Endothelial cell of umbilical vein (primary cell): Measurements from ENCODE around the gene FGFBP2. TPM values are rescaled to one million over a fixed set of nuclear protein-coding genes. Genes with fewer than 3 reads are reported as not detected.

Experiments
- BruUV-seq: library from RNA; stranded (reverse); fragments of 400-500 nt; replicated peaks from 2 replicates; lab custom pipeline; 2021; lab: Mats Ljungman, UMichigan
- CTCF ChIA-PET: fragments of 300-600, 350-600 bp; sonication (Branson Sonifier 250); formaldehyde crosslinking; loops from one replicate; lab custom pipeline; 2021; ENCODE audit warnings: antibody characterized with exemption, inconsistent platforms; lab: Charles Lee
- POLR2A ChIA-PET: fragments of 300-600, 350-600 bp; sonication (Branson Sonifier 250); formaldehyde crosslinking; loops from one replicate; lab custom pipeline; 2021; ENCODE audit warnings: antibody characterized with exemption, inconsistent platforms; lab: Charles Lee
- DNase-seq: peaks from one replicate; pipeline ENCODE4 v3.0.0-alpha.2; 2011; ENCODE audit warnings: low read depth, low spot score
- FAIRE-seq: peaks from 2 replicates; lab custom pipeline; 2011; peaks lifted over from hg19 to GRCh38; lab: Jason Lieb, UNC
- H2AFZ ChIP-seq: 2 replicates; pipeline ENCODE4 v1.6.0; 2012; ENCODE audit warnings: low read depth, low read length, control low read depth, inconsistent platforms
- H3K27ac ChIP-seq: 2 replicates; pipeline ENCODE4 v1.5.1; 2011; ENCODE audit warnings: low read depth, mild to moderate bottlenecking, control low read depth, low read length, moderate library complexity; ENCODE audit not compliant: insufficient read depth
- H3K27me3 ChIP-seq, 2 experiments: 2 replicates each; pipeline versions ENCODE4 v1.6.0 to v1.6.1; 2011; ENCODE audit warnings: low read length in 2 of 2, mixed read lengths in 1 of 2; ENCODE audit not compliant: control insufficient read depth in 2 of 2, insufficient read depth in 2 of 2
- H3K36me3 ChIP-seq, 2 experiments: 2 replicates in 1 of 2; 3 replicates in 1 of 2; pipeline ENCODE4 v1.5.1; 2011; ENCODE audit warnings: low read length in 2 of 2, mild to moderate bottlenecking in 1 of 2, moderate library complexity in 1 of 2; ENCODE audit not compliant: control insufficient read depth in 2 of 2, insufficient read depth in 2 of 2; ENCODE audit errors: extremely low read depth in 1 of 2
- H3K4me1 ChIP-seq: 3 replicates; pipeline ENCODE4 v1.5.1; 2011; ENCODE audit warnings: mild to moderate bottlenecking, low read length; ENCODE audit not compliant: control insufficient read depth, insufficient read depth; ENCODE audit errors: extremely low read depth
- H3K4me2 ChIP-seq: 2 replicates; pipeline ENCODE4 v1.6.1; 2011; ENCODE audit warnings: low read length, control low read depth, mixed read lengths; ENCODE audit not compliant: insufficient read depth
- H3K4me3 ChIP-seq, 3 experiments: fragments of 200-600 bp in 1 of 3; sonication (generic), shearing (Covaris generic) in 1 of 3; replicated peaks in 1 of 3; 2 replicates each; pipeline ENCODE4 v1.5.1; 2011 to 2016; ENCODE audit warnings: control low read depth in 3 of 3, low read length in 3 of 3, mild to moderate bottlenecking in 2 of 3, inconsistent platforms in 1 of 3, low read depth in 1 of 3, moderate library complexity in 1 of 3; ENCODE audit not compliant: insufficient read depth in 1 of 3
- H3K79me2 ChIP-seq: 2 replicates; pipeline ENCODE4 v1.6.0; 2012; ENCODE audit warnings: low read length, inconsistent platforms; ENCODE audit not compliant: control insufficient read depth, insufficient read depth
- H3K9ac ChIP-seq: replicated peaks from 2 replicates; pipeline ENCODE3; 2011; ENCODE audit warnings: low read length, control low read depth; ENCODE audit not compliant: insufficient read depth; ENCODE audit errors: extremely low read depth
- H3K9me1 ChIP-seq: replicated peaks from 3 replicates; pipeline ENCODE4 v1.6.0; 2011; ENCODE audit warnings: mild to moderate bottlenecking, low read length; ENCODE audit not compliant: control insufficient read depth, insufficient read depth; ENCODE audit errors: extremely low read depth
- H3K9me3 ChIP-seq: replicated peaks from 2 replicates; pipeline ENCODE4 v1.5.1; 2012; ENCODE audit warnings: low read length, inconsistent platforms; ENCODE audit not compliant: control insufficient read depth, insufficient read depth
- H4K20me1 ChIP-seq: replicated peaks from 2 replicates; pipeline ENCODE3; 2011; ENCODE audit warnings: mild to moderate bottlenecking, low read length; ENCODE audit not compliant: control insufficient read depth, insufficient read depth; ENCODE audit errors: extremely low read depth
- CTCF ChIP-seq, 2 donors: IDR thresholded peaks; 1 replicate in 1 of 2; 2 replicates in 1 of 2; pipeline ENCODE4 v1.5.1; 2011; ENCODE audit warnings: low read length in 2 of 2, mild to moderate bottlenecking in 2 of 2, moderate library complexity in 2 of 2, control low read depth in 1 of 2, inconsistent platforms in 1 of 2, low read depth in 1 of 2; ENCODE audit not compliant: insufficient read depth in 1 of 2; ENCODE audit errors: extremely low read depth in 1 of 2
- EZH2 ChIP-seq: IDR thresholded peaks from 2 replicates; pipeline ENCODE4 v1.6.1; 2012; ENCODE audit warnings: borderline replicate concordance, low read depth, mild to moderate bottlenecking, moderate library complexity, low read length, inconsistent platforms; ENCODE audit not compliant: severe bottlenecking
- FOS ChIP-seq: IDR thresholded peaks from 2 replicates; pipeline ENCODE4 v1.6.1; 2011; ENCODE audit warnings: mild to moderate bottlenecking, low read length, moderate library complexity, borderline replicate concordance; ENCODE audit not compliant: insufficient read depth
- GATA2 ChIP-seq: IDR thresholded peaks from 2 replicates; pipeline ENCODE4 v1.7.0; 2011; ENCODE audit warnings: low read depth, mild to moderate bottlenecking, moderate library complexity, mixed read lengths, low read length; ENCODE audit not compliant: insufficient read length, insufficient read depth
- JUN ChIP-seq: IDR thresholded peaks from 2 replicates; pipeline ENCODE4 v1.6.1; 2011; ENCODE audit warnings: borderline replicate concordance, low read depth; ENCODE audit not compliant: insufficient read length, insufficient read depth
- MAX ChIP-seq: IDR thresholded peaks from 2 replicates; pipeline ENCODE4 v1.6.1; 2011; ENCODE audit not compliant: insufficient read depth, insufficient read length
- MYC ChIP-seq: IDR thresholded peaks from one replicate; pipeline ENCODE4 v1.6.1; 2011; ENCODE audit warnings: mild to moderate bottlenecking, low read depth, low read length
- POLR2A ChIP-seq: IDR thresholded peaks from 2 replicates; pipeline ENCODE4 v1.6.1; 2012; ENCODE audit warnings: low read depth, mild to moderate bottlenecking, control low read depth, low read length
- POLR2AphosphoS5 ChIP-seq: IDR thresholded peaks from 2 replicates; pipeline ENCODE4 v1.6.1; 2012; ENCODE audit warnings: low read depth, mild to moderate bottlenecking, control low read depth, low read length, moderate library complexity; ENCODE audit not compliant: insufficient read depth
- dilution Hi-C: fragments of 300-500 bp; cut with MboI; formaldehyde crosslinking; loops from one replicate; pipeline ENCODE4 v1.15.0; 2019; ENCODE audit warnings: low sequenced_read_pairs; ENCODE audit not compliant: extremely low pct_ligation_motif_present
- intact Hi-C: fragments of 100-400 bp; cut with micrococcal nuclease; formaldehyde crosslinking; loops from one replicate; pipeline ENCODE4 v1.10.0; 2022
- polyA plus RNA-seq, 4 experiments: library from polyadenylated mRNA; depleted of rRNA in 3 of 4; stranded (reverse) in 3 of 4; unstranded in 1 of 4; fragments of >200 nt; gene quantifications; 2 replicates each; pipeline versions ENCODE4 v1.2.1 to v1.2.3, GENCODE V29; 2011 to 2012; ENCODE audit warnings: missing spikeins in 1 of 4
- total RNA-seq: library from RNA; stranded (reverse); gene quantifications from 2 replicates; pipeline ENCODE4 v1.2.3, GENCODE V29; 2021

The FGFBP2 gene
- total and polyA plus RNA-seq, 2 donors (not counting 3 experiments of a cell fraction or from before 2014, with no cell fraction given) = not detected

- Histone ChIP-seq H3K36me3 (no peaks in the 10 kb centered on the region), H4K20me1 (no peaks in the 10 kb centered on the region), H3K4me3 (no peak overlapping the region), H3K4me1 (no peaks in the 10 kb centered on the region), H3K79me2 (no peaks in the 10 kb centered on the region), H3K4me2 (no peak overlapping the region), H2AFZ (no peak overlapping the region), H3K9me3 (no peaks in the 10 kb centered on the region), H3K9ac (no peak overlapping the region), H3K27me3 (peaks cover 0 to 2% of the 10 kb centered on the region in 2 experiments), H3K27ac (no peak overlapping the region), H3K9me1 (no peaks in the 10 kb centered on the region)
- no TSS peak for BruUV-seq
- dilution Hi-C loops (no loop called here), intact Hi-C loops (no loop called here)
- ChIA-PET POLR2A (no interaction called here), CTCF (no interaction called here)
- FAIRE-seq (no peak), DNase-seq (no peak)
- TF ChIP-seq MAX (no peak), GATA2 (no peak), EZH2 (no peak), POLR2AphosphoS5 (no peak), FOS (no peak)
Measured at GRCh38 chr4:15947684-15948083, 15.3 kb downstream of the FGFBP2 start.

GRCh38 chr4:15945516-15945915 is 17.5 kb downstream of the FGFBP2 start:
- Histone ChIP-seq H3K4me2 (no peak overlapping the region), H2AFZ (no peak overlapping the region), H3K9me1 (no peaks in the 10 kb centered on the region), H3K4me3 (no peak overlapping the region), H3K27ac (no peak overlapping the region), H4K20me1 (no peaks in the 10 kb centered on the region), H3K9me3 (no peaks in the 10 kb centered on the region), H3K79me2 (no peaks in the 10 kb centered on the region), H3K4me1 (no peaks in the 10 kb centered on the region), H3K36me3 (no peaks in the 10 kb centered on the region), H3K9ac (no peak overlapping the region), H3K27me3 (peaks cover 2% of the 10 kb centered on the region in 2 experiments)
- intact Hi-C loops (no loop called here), dilution Hi-C loops (no loop called here)
- TF ChIP-seq POLR2A (no peak), GATA2 (no peak), JUN (no peak), MYC (no peak), CTCF (IDR thresholded peaks at IDR 0.05; ENCODE audit: extremely low read depth in 1 of 2, insufficient read depth in 1 of 2, low read depth in 1 of 2, low read length in 2 of 2) (no peak), MAX (no peak), EZH2 (no peak), POLR2AphosphoS5 (no peak)
- no peak for FAIRE-seq
- DNase-seq = no peak
- CTCF ChIA-PET = no interaction called here
- POLR2A ChIA-PET = no interaction called here
- BruUV-seq = no TSS peak
